Measurements from ENCODE around the gene FZD7. TPM values are rescaled to one million over a fixed set of nuclear protein-coding genes. Genes with fewer than 3 reads are reported as not detected.

FZD7 gene
- total RNA-seq, result under 1 TPM; 0.27 to 0.99 (median 0.43) TPM
- polyA plus RNA-seq, result under 1 TPM in 1 of 2 donors, not detected in 1; 0.17 TPM
- total RNA-seq, result 2.8 reads per million, percentile 15 among the genes with 10 or more reads in this experiment

DNA sequence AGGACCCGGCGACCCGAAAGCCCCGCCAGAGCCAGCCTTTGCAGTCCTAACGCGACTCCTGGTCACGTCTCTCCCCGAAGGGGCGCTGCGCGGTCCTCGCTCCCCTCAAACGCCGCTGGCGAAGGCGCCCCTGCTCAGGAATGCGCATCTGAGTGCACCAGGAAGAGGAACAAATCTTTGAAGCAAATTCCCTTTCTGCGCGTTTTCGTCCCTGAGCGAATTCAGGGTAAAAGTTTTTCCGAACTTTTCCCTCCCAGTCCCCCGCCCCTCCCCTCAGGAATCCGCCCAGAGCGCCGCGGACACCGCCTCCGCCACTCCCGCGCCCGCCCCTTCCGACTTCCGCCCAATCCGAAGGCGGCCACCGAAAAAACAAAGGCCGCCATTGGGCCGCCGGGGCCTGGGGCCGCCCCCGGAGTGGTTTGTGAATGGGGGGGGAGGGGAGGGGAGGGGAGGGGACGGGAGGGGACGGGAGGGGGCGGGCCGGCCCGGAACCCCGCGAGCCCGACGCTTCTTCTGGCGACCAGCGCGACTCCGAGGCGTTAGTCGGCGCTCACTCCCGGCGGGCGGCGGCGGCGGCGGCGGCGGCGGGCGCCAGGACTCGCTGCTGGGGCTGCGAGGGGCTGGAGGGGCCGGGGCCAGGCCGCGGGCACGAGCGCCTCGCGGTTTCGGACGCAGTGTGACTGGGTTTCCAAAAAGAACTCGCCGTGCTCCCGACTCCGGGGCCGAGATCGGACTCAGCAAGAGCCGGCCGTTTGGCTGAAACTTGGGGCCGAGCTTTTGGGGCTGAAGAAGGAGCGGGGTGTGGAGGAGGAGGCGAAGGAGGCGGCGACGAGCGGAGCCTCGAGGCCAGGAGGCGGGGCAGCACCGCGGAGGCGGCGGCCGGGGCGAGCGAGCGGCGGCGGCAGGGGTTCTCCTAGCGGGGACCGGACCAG is at the start of gene FZD7:
Gene FZD7, plus strand, starts transcription at position 539 of the 932 bp plus-strand sequence. CDS start 793 bp downstream, outside the sequence.
- Histone ChIP-seq H3K36me3 (ENCODE audit: control insufficient read depth in 2 of 3, insufficient read depth in 3 of 3, low read length in 3 of 3) (no peaks in the 10 kb centered on the region), H3K27ac (ENCODE audit: low read depth, low read length) (peak within 1 kb of the TSS; percentile 44), H3K4me1 (ENCODE audit: control insufficient read depth in 2 of 2, insufficient read depth in 2 of 2, low read length in 2 of 2) (peaks cover 9 to 11% of the 10 kb centered on the region in 2 donors), H3K27me3 (ENCODE audit: control insufficient read depth in 2 of 2, insufficient read depth in 2 of 2, low read length in 2 of 2) (peaks cover 6 to 22% of the 10 kb centered on the region in 2 donors), H3K4me3 (ENCODE audit: low read length) (peak within 1 kb of the TSS; percentile 91), H3K9me3 (ENCODE audit: control insufficient read depth in 2 of 3, low read length in 3 of 3) (no peaks in the 10 kb centered on the region)
- CTCF ChIA-PET, result no interaction called here
- ATAC-seq, result peak; percentile 92
- intact Hi-C loops (cut with micrococcal nuclease), result loop anchor here (1.0 to 10.0 kb wide), 19 partner anchors 23 to 1507 kb away; partner anchors contain the start of genes NBEAL1 (in 2 of the 2), NOP58 (in 2 of the 2), BMPR2 (in 1 of the 2) and BZW1 (in 1 of the 2)
- peaks cover 0 to 2% (median 0%) of the 10 kb centered on the region in 11 donors for H3K9me3 Mint-ChIP-seq
- H3K27me3 Mint-ChIP-seq, result peaks cover 0 to 45% (median 7%) of the 10 kb centered on the region in 5 donors
- POLR2A ChIA-PET, result no interaction called here
- peaks cover 6 to 17% (median 14%) of the 10 kb centered on the region in 7 donors for H3K4me1 Mint-ChIP-seq
- no peaks in the 10 kb centered on the region for H3K36me3 Mint-ChIP-seq
- peak within 1 kb of the TSS in 8 of 9 donors; percentile 46 to 83 (median 72) for H3K27ac Mint-ChIP-seq
- DNase-seq, result peak; percentile 70 to 87 (median 81)
- H3K4me3 Mint-ChIP-seq, result peak within 1 kb of the TSS in 9 of 10 donors; percentile 87 to 96 (median 92)

DNA sequence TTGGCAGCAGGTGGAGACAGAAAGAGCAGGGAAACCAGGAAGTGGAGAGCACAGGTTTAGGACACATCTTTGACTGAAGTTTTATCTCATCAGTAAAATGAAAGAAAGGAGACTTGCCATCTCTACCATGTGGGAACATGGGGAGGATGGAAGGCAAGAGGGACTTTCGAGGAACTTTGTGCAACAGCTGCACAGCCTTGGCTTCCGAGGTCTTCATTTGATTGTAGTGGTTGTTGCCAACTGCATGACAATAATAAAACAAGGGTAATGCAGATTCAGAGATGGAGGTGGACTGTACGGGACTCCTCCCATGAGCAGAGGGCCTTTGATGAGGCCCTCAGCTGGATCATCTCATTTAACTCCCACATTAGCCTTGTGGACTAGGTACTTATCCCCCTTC is 49.3 kb upstream of the FZD7 start:
- Histone ChIP-seq H3K27me3 (ENCODE audit: control insufficient read depth in 2 of 2, insufficient read depth in 2 of 2, low read length in 2 of 2) (no peaks in the 10 kb centered on the region), H3K36me3 (ENCODE audit: control insufficient read depth in 2 of 3, insufficient read depth in 3 of 3, low read length in 3 of 3) (no peaks in the 10 kb centered on the region), H3K9me3 (ENCODE audit: control insufficient read depth in 2 of 3, low read length in 3 of 3) (no peaks in the 10 kb centered on the region), H3K4me1 (ENCODE audit: control insufficient read depth in 2 of 2, insufficient read depth in 2 of 2, low read length in 2 of 2) (no peaks in the 10 kb centered on the region), H3K27ac (ENCODE audit: low read depth, low read length) (no peak overlapping the region), H3K4me3 (ENCODE audit: low read length) (no peak overlapping the region)
- Mint-ChIP-seq H3K9me3 (no peaks in the 10 kb centered on the region), H3K27me3 (peaks cover 0 to 4% (median under 1%) of the 10 kb centered on the region in 5 donors), H3K4me3 (no peak overlapping the region), H3K27ac (no peak overlapping the region), H3K4me1 (peaks cover 0 to 13% (median 0%) of the 10 kb centered on the region in 7 donors), H3K36me3 (no peaks in the 10 kb centered on the region)
- CTCF ChIA-PET, result no interaction called here
- intact Hi-C loops (cut with micrococcal nuclease), result no loop called here
- ATAC-seq (no peak), DNase-seq (no peak)
- POLR2A ChIA-PET, result no interaction called here

DNA sequence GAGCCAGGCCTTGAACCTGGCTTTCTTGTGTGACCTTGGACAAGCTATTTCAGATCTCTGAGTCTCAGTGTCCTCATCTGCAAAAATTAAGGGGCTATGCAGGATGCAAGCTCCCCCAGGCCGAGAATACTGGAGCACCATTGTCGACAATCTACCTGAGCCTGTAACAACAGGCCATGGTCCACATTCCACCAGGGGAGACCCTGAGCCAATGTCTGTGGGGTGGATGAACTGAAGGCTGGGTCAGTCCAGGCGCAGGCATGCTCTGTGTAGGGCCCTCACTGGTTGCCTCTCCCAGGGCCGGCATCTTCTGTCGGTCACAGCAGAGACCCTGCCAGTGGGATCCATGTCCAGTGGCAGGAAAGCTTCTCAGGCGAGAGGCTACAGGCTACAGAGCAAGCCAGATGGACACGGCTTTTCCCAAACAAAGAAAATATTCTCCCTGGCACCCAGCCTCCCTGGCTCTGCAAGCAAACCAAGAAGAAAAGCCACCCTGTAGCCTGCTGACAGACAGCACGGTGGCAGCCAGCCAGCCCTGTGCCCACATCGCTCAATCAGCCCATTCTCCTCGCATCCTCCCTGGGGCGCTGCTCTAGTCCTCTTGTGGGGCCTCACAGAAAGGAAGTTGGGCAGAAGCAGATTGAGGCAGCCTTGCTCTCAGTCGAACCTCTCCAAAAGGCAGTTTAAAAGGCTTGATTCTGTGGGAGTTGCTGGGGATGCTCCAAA is 48.7 kb upstream of the FZD7 start:
- Mint-ChIP-seq H3K36me3 (no peaks in the 10 kb centered on the region), H3K4me1 (peaks cover 0 to 13% (median 0%) of the 10 kb centered on the region in 7 donors), H3K27ac (no peak overlapping the region), H3K9me3 (no peaks in the 10 kb centered on the region), H3K4me3 (peak overlapping the region in 1 of 10 donors; percentile 17), H3K27me3 (peaks cover 0 to 4% (median 0%) of the 10 kb centered on the region in 5 donors)
- ChIA-PET CTCF (no interaction called here), POLR2A (no interaction called here)
- ATAC-seq (peak; percentile 56), DNase-seq (peak in 3 of 9 donors; percentile 7 to 25 (median 18))
- Histone ChIP-seq H3K4me1 (ENCODE audit: control insufficient read depth in 2 of 2, insufficient read depth in 2 of 2, low read length in 2 of 2) (no peaks in the 10 kb centered on the region), H3K36me3 (ENCODE audit: control insufficient read depth in 2 of 3, insufficient read depth in 3 of 3, low read length in 3 of 3) (no peaks in the 10 kb centered on the region), H3K27ac (ENCODE audit: low read depth, low read length) (no peak overlapping the region), H3K4me3 (ENCODE audit: low read length) (no peak overlapping the region), H3K9me3 (ENCODE audit: control insufficient read depth in 2 of 3, low read length in 3 of 3) (no peaks in the 10 kb centered on the region), H3K27me3 (ENCODE audit: control insufficient read depth in 2 of 2, insufficient read depth in 2 of 2, low read length in 2 of 2) (no peaks in the 10 kb centered on the region)
- intact Hi-C loops (cut with micrococcal nuclease), result no loop called here

DNA sequence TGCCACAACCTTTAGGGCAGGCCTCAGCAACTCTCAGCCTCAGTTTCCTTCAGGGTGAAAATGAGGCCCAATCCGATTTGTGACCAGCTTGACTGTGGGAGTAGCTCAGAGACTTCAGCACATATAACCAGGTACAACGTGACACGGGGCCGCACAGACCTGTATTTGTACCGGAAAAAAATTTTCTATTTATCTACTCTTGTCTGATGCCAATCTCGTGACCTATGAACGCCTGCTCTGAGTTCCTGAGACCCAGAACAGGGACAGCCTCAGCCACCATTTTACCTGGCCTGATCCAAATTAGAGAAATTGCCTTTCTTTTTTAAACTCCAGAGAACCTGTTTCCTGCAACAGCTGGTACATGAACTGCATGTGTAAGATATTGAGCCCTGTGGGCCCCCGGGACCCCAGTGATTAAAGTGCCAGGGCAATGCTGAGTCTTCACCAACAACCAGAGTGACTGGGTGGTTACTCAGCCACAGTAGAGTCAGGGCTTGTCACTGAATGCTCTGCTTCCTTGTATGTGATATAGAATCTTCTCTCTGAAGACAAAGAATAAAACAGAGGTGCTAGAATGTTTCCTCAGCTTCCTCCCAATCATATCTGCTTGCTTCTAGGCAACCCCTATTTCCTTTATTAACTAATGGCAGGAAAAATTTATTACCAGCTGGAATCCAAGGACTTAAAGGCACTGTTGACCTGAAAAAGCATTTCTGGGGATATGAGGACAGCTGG is 47.8 kb upstream of the FZD7 start:
- Mint-ChIP-seq H3K27me3 (peaks cover 0 to 4% (median 0%) of the 10 kb centered on the region in 5 donors), H3K27ac (peak overlapping the region in 1 of 9 donors; percentile 17), H3K36me3 (no peaks in the 10 kb centered on the region), H3K9me3 (no peaks in the 10 kb centered on the region), H3K4me3 (no peak overlapping the region), H3K4me1 (peaks cover 0 to 13% (median 0%) of the 10 kb centered on the region in 7 donors)
- H3K27me3 ChIP-seq (ENCODE audit: control insufficient read depth in 2 of 2, insufficient read depth in 2 of 2, low read length in 2 of 2), result no peaks in the 10 kb centered on the region
- no peak overlapping the region for H3K27ac ChIP-seq (ENCODE audit: low read depth, low read length)
- POLR2A ChIA-PET, result no interaction called here
- ATAC-seq (no peak), DNase-seq (no peak)
- no peaks in the 10 kb centered on the region for H3K4me1 ChIP-seq (ENCODE audit: control insufficient read depth in 2 of 2, insufficient read depth in 2 of 2, low read length in 2 of 2)
- H3K4me3 ChIP-seq (ENCODE audit: low read length), result no peak overlapping the region
- intact Hi-C loops (cut with micrococcal nuclease), result no loop called here
- H3K36me3 ChIP-seq (ENCODE audit: control insufficient read depth in 2 of 3, insufficient read depth in 3 of 3, low read length in 3 of 3), result no peaks in the 10 kb centered on the region
- no peaks in the 10 kb centered on the region for H3K9me3 ChIP-seq (ENCODE audit: control insufficient read depth in 2 of 3, low read length in 3 of 3)
- CTCF ChIA-PET, result no interaction called here

DNA sequence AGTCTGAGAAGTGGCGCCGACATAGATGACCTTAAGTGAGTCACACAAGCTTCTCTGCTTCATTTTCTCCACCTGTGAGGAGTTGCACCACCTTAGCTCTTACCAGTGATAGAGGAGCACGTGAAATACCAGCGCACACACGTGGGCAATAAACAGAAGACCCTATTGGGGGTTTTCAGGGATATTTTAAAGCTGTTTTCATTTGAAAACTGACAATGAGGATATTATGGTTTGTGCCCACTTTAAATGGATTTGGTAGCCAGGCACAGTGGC is 47.3 kb upstream of the FZD7 start:
- H3K27ac Mint-ChIP-seq, result no peak overlapping the region
- peaks cover 0 to 13% (median 0%) of the 10 kb centered on the region in 7 donors for H3K4me1 Mint-ChIP-seq
- H3K36me3 Mint-ChIP-seq, result no peaks in the 10 kb centered on the region
- H3K4me1 ChIP-seq (ENCODE audit: control insufficient read depth in 2 of 2, insufficient read depth in 2 of 2, low read length in 2 of 2), result no peaks in the 10 kb centered on the region
- no peaks in the 10 kb centered on the region for H3K27me3 ChIP-seq (ENCODE audit: control insufficient read depth in 2 of 2, insufficient read depth in 2 of 2, low read length in 2 of 2)
- H3K9me3 Mint-ChIP-seq, result no peaks in the 10 kb centered on the region
- H3K36me3 ChIP-seq (ENCODE audit: control insufficient read depth in 2 of 3, insufficient read depth in 3 of 3, low read length in 3 of 3), result no peaks in the 10 kb centered on the region
- POLR2A ChIA-PET, result no interaction called here
- no peak overlapping the region for H3K27ac ChIP-seq (ENCODE audit: low read depth, low read length)
- peaks cover 0 to 4% (median 0%) of the 10 kb centered on the region in 5 donors for H3K27me3 Mint-ChIP-seq
- H3K4me3 ChIP-seq (ENCODE audit: low read length), result no peak overlapping the region
- intact Hi-C loops (cut with micrococcal nuclease), result no loop called here
- CTCF ChIA-PET, result no interaction called here
- no peak overlapping the region for H3K4me3 Mint-ChIP-seq
- no peak for DNase-seq
- H3K9me3 ChIP-seq (ENCODE audit: control insufficient read depth in 2 of 3, low read length in 3 of 3), result no peaks in the 10 kb centered on the region
- ATAC-seq, result no peak

DNA sequence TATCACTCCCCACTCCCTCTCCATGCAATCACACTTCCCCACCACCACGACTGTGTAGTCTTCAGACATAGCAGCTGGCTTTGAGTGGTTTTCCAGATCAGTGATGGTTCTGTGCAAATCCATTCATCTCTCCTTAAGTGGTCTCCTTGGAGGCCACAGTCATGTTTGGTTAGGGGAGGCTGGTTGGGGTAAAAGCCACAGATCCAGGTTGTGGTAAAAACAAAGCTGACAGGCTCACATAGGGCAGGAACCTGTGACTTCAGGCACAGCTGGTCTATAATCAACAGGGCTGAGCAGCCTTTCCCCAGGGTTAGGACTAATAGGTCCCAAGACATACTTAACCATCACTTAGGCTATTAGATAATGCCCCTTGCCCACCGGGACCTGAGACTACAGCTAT is 46.2 kb upstream of the FZD7 start:
- Histone ChIP-seq H3K36me3 (ENCODE audit: control insufficient read depth in 2 of 3, insufficient read depth in 3 of 3, low read length in 3 of 3) (no peaks in the 10 kb centered on the region), H3K27me3 (ENCODE audit: control insufficient read depth in 2 of 2, insufficient read depth in 2 of 2, low read length in 2 of 2) (no peaks in the 10 kb centered on the region), H3K27ac (ENCODE audit: low read depth, low read length) (no peak overlapping the region), H3K4me3 (ENCODE audit: low read length) (no peak overlapping the region), H3K4me1 (ENCODE audit: control insufficient read depth in 2 of 2, insufficient read depth in 2 of 2, low read length in 2 of 2) (no peaks in the 10 kb centered on the region), H3K9me3 (ENCODE audit: control insufficient read depth in 2 of 3, low read length in 3 of 3) (no peaks in the 10 kb centered on the region)
- no peak for ATAC-seq
- H3K9me3 Mint-ChIP-seq, result no peaks in the 10 kb centered on the region
- no peak for DNase-seq
- no peak overlapping the region for H3K4me3 Mint-ChIP-seq
- peaks cover 0 to 4% (median 0%) of the 10 kb centered on the region in 5 donors for H3K27me3 Mint-ChIP-seq
- no peak overlapping the region for H3K27ac Mint-ChIP-seq
- H3K4me1 Mint-ChIP-seq, result peaks cover 0 to 13% (median 0%) of the 10 kb centered on the region in 7 donors
- POLR2A ChIA-PET, result no interaction called here
- intact Hi-C loops (cut with micrococcal nuclease), result no loop called here
- H3K36me3 Mint-ChIP-seq, result no peaks in the 10 kb centered on the region
- CTCF ChIA-PET, result no interaction called here
